Measurements from ENCODE around the gene LCE2C.
"Not testable (repeated sequence)": the region's sequence is repeated elsewhere in the genome, so short reads cannot be mapped to it uniquely, and the experiment has no call there.

Gene LCE2C, protein sequence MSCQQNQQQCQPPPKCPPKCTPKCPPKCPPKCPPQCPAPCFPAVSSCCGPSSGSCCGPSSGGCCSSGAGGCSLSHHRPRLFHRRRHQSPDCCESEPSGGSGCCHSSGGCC

DNA sequence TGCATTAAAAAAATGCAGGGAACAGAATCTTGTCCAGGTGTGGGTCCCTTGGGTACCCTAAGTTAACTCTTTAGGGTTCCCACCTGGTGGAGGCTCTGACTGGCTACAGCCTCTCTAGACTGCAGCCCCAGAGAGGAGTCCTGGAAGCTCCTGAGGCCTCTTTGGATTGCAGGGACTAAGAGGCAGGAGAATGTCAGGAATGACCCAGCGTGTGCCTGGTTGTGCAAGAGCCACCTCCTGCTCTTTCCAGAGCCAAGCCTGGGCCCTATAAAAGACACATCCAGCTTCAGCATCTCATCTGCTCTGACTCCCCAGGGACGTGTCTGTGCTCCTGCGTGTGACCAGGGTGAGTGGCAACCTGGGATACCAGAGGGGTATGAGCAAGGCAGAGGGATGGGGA lies at the start of gene LCE2C:
LCE2C (plus strand) TSS at position 297 of the 400 bp plus-strand sequence. CDS start 737 bp downstream, outside the sequence.
- DNase-seq (ENCODE audit: low read depth, low spot score), result not testable (repeated sequence)

DNA sequence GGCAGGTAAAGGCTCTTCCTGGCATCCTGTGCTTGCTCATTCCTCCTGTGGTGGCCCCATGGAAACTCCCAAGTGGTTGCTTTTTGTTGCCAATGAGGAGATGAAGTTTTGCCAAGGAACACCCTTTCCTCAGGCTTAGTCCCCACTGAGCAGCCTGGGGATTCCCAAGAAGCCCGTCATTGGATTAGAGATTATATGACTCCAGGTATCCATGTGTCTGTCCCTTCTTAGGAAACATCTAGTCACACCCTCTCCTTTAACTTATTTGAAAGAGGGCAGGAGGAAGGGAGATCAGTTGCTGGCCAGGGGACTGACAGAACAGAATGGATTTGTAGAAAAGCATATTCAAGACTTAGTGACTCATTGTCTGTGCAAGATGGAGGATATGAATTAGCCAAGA lies 48.3 kb upstream of the LCE2C start:
- no peak for DNase-seq (ENCODE audit: low read depth, low spot score)

DNA sequence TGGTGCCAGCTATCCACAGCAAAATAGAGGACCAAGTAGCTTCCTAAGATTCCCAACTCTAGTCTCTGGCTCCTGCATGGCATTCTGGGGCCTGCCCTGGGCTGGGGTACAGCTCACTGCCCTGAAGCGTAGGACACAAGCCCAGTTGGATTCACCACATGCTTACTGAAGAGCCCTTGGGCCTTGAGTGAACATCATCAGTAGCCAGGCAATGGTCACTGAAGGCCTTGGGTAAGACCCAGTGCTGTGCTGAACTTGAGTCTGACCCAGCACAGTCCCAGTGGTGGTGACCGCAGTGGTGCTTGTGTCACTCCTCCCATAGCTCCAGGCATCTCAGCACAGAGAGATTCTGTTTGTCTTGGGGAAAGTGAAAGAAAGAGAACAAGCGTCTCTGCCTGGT lies 44.5 kb upstream of the LCE2C start:
- DNase-seq (ENCODE audit: low read depth, low spot score), result no peak

DNA sequence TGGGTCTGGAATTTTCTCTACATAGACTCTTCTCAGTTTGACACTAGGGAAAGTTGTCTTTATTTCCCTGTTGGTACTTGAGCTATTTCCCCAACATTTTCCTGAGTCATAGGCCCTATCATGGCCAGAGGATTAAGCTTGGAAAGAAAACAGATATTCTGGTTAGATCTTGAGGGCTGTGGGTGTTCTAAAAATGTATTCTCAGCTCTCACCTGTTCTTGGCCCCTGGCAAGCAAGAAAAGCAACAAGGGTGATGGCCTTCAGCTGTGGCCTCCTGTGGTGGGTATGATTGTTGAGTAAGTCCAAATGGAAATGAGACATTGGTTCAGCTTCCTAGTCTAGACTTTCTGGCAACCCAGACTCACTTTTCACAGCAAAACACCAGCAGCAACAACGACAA lies 34.7 kb upstream of the LCE2C start:
- no peak for DNase-seq (ENCODE audit: low read depth, low spot score)

DNA sequence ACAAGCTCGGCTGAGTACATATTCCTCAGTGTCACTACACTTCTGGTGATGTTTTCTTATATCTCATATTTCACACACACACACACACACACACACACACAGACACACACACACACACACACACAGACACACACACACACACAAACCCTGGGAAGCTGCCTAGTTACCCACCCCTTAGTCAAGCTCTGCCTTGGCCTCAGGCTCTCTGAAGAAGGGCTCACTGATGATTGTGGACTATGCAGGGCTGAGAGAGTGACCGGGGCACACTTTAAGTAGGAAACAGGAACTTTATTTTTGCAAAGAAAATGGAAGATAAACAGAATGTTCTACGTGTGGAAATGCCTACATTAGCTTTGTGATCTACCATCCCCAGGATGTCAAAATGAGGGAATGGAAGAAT lies 31.1 kb upstream of the LCE2C start:
- DNase-seq (ENCODE audit: low read depth, low spot score), result no peak

DNA sequence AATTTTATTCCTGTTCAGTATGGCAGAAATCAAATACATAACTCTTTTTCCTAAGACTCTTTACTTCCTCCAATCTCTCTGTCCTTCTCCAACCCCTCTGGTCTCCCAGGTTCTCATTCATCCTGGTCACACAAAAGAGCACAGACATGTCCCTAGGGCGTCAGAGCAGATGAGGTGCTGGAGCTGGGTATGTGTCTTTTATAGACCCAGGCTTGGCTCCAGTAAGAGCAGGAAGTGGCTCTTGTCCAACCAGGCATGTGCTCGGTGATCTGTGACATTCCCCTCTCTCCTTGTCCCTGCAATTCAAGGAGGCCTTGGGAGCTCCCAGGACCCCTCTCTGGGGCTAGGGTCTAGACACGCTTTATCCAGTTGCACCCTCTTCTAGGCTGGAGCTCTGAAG lies 29.9 kb upstream of the LCE2C start:
- no peak for DNase-seq (ENCODE audit: low read depth, low spot score)

DNA sequence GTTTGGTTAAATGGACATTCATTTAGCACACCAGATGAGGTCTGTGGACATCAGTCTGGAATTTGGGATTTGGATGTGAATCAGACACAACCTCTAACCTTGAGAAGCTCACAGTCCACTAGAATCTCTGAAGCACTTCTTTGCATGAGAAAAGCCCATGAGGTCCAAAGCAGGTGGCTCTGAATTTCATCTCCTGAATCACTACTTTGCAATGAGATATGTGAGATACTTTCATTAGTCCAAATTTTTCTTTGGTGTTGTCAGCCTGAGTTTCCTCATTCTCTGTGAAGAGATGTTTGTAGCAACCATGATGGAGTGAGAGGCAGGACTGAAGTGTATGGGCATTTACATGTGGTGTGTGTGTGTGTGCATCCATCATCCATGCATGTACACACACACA lies 28.4 kb upstream of the LCE2C start:
- DNase-seq (ENCODE audit: low read depth, low spot score), result no peak

DNA sequence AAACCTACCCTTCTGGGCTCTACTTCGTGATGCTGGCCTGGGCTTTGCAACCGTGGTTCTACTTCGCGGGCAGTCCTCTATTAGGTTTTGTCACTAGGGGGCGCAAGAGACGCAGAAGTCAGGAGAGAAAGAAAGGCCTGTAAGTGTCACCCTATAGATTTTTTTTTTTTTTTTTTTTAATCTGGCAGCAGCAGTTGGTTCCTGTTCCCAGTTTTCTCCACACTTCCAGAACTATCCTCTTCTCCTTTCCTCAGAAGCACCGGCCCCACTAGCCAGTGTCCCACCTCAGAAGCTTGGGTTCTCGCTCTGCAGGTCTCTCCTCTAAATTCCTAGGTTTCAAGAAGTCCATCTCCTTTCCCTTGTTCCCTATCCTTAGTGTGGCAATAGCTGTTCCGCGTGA lies 21.0 kb upstream of the LCE2C start:
- peak; percentile 5 for DNase-seq (ENCODE audit: low read depth, low spot score)

DNA sequence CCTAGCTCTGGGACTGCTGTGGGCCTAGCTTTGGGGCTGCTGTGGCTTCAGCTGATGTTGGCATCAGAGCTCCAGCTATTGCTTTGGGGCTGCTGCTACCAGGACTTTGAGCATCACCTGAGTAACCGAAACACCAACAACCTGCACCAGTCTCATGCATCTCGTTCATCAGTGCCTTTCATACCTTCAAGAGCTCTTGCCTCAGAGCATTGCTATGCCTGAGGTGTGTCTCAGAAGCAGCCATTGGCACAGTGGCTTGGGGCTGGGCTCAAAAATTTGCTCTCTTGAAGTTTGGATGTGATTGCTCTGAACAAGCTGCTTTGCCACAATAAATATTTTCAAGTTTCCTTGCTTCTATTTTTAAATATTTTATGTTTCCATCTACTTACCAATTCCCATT lies 18.6 kb upstream of the LCE2C start:
- DNase-seq (ENCODE audit: low read depth, low spot score), result no peak

DNA sequence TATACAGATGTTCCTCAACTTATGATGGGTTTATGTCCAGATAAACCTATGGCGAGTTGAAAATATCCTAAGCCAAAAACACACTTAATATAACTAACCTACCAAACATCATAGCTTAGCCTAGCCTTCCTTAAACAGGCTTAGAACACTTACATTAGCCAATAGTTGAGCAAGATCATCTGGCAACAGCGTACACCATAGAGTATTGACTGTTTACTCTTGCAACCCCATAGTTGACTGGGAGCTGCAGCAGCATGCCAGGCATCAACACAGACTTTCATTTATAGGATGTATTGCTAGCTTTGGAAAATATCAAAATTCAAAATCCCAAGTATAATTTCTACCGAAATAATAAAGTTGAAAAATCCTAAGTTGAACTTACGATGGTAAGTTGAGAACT lies 17.4 kb upstream of the LCE2C start:
- DNase-seq (ENCODE audit: low read depth, low spot score), result no peak

DNA sequence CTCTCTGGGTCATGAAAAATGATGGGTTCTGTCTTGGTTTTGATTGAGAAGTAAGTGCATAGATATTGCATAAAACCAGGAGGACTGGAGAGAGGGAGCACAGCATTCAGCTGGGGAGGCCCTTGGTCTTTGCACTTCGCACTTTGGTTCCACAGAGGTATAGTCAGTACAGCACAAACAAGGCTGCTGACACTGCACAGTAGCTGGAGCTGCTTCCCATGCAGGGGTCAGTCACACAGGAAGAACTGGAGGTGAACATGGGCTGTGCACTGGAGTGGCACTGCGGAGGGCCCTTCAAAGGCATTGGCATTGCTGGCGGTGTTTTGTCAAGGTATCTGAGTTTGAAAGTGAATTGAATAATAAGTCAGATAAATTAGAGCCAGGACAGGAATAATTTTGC lies 16.4 kb upstream of the LCE2C start:
- DNase-seq (ENCODE audit: low read depth, low spot score), result no peak

DNA sequence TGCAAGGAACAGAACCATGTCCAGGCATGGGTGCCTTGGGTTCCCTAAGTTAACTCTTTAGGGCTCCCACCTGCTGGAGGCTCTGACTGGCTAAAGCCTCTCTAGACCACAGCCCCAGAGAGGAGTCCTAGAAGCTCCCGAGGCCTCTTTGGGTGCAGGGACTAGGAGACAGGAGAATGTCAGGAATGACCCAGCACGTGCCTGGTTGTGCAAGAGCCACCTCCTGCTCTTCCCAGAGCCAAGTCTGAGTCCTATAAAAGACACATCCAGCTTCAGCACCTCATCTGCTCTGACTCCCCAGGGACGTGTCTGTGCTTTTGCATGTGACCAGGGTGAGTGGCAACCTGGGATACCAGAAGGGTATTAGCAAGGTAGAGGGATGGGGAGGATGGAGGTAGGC lies 12.0 kb upstream of the LCE2C start, which contains the start of gene LCE2D:
LCE2D (plus strand) TSS at position 283 of the 400 bp plus-strand sequence. CDS start 726 bp downstream, outside the sequence.
- DNase-seq (ENCODE audit: low read depth, low spot score), result no peak

DNA sequence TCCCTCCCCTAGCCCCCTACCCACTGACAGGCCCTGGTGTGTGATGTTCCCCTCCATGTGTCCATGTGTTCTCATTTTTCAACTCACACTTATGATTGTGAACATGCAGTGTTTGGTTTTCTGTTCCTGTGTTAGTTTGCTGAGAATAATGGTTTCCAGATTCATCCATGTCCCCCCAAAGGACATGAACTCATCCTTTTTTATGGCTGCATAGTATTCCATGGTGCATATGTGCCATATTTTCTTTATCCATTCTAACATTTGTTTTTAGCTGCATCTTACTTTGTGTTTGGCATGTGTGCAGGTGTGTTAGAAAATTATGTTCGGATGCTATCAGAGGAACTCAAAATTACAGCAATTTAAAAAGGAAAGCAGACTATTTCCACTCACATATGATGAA lies 8.9 kb upstream of the LCE2C start:
- DNase-seq (ENCODE audit: low read depth, low spot score), result not testable (repeated sequence)

DNA sequence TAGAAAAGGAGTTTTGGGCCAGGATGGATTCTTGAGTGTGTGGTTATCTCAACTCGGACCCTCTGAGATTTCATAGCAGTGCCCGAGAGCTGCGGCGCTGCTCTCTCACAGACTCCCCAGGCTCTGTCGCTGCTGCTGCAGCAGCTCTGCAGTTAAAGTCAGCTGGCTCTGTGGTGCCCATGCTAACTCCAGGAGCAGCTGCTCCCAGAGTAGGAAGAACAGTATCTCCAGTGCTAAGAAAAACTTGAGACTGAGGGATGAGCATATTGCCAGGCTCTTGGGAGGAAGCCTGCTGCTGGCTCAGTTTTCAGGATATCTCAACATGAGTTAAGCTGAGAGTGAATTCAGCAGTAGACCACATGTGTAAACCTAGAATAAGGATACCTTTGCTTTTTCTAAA lies 7.4 kb upstream of the LCE2C start:
- DNase-seq (ENCODE audit: low read depth, low spot score), result no peak

DNA sequence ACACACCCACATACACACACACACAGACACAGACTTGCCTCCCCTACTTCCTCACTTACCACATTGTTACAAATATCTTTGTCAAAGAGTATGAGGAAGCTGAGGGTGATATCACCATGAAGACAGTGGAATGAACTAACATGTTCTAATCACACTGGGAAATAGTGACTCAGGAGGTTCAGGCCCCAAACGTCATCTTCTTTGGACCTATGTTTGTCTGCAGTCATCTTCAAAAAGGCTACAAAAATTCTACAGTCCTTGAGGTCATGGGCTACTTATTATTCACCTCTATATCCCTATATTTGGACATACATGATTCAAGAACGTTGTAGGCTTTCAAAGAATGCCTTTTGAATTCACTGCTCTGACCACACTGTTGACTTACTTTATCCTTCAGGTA lies 2.1 kb upstream of the LCE2C start:
- no peak for DNase-seq (ENCODE audit: low read depth, low spot score)

DNA sequence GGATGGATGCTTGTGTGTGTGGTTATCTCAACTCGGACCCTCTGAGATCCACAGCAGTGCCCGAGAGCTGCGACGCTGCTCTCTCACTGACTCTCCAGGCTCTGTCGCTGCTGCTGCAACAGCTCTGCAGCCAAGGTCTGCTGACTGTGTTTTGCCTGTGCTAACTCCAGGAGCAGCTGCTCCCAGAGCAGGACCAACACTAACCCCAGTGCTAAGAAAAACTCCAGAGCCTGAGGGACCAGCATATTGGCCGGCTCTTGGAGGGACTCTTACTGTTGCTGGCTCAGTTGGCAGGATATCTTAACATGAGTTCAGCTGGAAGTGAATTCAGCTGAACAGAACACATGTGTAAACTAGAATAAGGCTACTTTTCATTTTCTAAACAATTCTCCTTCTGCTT lies 4.4 kb downstream of the LCE2C start:
- no peak for DNase-seq (ENCODE audit: low read depth, low spot score)

DNA sequence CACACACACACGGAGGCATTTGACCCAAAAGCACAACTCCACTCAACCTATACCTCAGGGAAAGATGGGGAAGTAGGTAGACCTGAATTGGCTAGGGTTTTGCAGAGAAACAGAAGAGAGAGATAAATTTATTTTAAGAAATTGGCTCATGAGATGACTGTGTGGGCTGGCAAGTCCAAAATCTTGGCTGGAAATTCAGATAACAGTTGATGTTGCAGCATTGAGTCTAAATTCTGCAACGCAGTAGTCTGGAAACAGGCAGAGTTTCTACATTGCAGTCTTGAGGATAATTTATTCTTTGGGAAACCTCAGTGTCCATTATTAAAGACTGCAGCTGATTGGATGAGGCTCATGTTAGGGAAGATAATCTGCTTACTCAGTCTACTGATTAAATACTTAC lies 6.5 kb downstream of the LCE2C start:
- no peak for DNase-seq (ENCODE audit: low read depth, low spot score)

DNA sequence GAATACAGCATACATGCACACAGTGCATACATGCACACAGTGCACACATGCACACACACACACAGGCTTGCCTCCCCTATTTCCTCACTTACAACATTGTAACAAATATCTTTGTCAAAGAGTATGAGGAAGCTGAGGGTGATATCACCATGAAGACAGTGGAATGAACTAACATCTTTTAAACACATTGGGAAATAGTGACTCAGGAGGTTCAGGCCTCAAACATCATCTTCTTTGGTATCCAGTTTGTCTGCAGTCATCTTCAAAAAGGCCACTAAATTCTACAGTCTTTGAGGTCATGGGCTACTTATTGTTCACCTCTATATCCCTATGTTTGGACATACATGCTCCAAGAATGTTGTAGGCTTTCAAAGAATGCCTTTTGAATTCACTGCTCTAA lies 8.8 kb downstream of the LCE2C start:
- DNase-seq (ENCODE audit: low read depth, low spot score), result no peak

DNA sequence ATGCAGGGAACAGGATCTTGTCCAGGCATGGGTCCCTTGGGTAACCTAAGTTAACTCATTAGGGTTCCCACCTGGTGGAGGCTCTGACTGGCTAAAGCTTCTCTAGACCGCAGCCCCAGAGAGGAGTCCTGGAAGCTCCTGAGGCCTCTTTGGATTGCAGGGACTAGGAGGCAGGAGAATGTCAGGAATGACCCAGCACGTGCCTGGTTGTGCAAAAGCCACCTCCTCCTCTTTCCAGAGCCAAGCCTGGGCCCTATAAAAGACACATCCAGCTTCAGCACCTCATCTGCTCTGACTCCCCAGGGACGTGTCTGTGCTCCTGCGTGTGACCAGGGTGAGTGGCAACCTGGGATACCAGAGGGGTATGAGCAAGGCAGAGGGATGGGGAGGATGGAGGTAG lies 10.7 kb downstream of the LCE2C start, which contains the start of gene LCE2B:
LCE2B (plus strand) TSS at position 301 of the 400 bp plus-strand sequence. CDS start 721 bp downstream, outside the sequence.
- DNase-seq (ENCODE audit: low read depth, low spot score), result not testable (repeated sequence)

DNA sequence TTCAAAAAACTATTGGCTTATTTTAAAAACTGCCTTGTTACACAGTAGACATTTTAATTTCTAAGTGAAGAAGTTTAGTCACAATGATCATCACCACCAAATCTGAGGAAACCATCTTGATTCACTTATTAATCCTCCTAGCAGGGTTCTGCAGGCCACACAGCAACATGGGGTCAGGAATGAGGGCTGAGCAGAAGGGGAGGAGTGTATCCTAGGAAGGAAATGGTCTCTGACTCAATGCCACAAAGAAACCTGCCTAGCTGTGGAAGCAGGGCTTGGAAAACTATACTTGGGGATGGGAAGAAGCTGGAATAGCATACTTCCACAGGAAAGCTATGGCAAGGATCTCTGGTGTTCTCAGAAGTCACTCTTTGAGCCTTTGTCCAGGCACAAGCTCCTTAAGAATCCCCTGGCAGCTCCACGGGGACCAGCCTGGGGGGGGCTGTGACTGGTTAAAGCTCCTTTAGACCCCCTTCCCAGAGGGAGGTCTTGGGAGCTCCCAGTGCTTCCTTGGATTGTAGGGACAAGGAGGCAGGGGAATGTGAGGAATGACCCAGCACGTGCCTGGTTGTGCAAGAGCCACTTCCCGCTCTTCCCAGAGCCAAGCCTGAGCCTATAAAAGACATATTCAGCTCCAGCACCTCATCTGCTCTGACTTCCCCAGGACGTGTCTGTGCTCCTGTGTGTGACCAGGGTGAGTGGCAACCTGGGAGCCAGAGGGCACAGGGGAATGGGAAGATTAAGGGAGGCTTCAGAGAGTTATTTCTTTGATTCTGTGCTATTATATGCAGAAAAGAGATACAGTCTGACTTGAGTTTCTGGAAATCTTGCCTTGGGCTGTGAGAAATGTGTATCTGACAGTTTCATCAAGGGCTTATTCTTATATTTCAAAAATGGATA lies 22.9 kb downstream of the LCE2C start, which contains the start of gene LCE2A:
LCE2A (plus strand) TSS at position 645 of the 900 bp plus-strand sequence. CDS start 557 bp downstream, outside the sequence.
- DNase-seq (ENCODE audit: low read depth, low spot score), result no peak

DNA sequence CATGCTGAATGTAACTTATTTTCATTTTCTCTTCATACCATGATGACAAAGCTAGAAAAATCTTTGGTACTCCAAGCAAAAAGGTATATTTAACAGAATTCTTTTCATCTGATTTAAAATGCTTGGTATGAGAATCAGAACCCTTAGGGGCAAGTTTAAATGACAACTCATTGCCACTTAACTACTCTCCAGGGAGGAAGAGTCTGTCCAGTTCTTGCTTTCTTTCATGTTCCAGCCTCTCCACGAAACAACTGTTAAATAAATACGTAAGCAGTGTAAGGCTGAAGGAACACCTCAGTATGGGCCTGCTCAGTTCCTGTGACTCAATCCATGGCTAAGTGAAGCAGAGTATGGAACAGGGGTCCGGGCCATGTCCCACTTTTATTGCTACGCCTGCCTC lies 24.7 kb downstream of the LCE2C start:
- no peak for DNase-seq (ENCODE audit: low read depth, low spot score)

DNA sequence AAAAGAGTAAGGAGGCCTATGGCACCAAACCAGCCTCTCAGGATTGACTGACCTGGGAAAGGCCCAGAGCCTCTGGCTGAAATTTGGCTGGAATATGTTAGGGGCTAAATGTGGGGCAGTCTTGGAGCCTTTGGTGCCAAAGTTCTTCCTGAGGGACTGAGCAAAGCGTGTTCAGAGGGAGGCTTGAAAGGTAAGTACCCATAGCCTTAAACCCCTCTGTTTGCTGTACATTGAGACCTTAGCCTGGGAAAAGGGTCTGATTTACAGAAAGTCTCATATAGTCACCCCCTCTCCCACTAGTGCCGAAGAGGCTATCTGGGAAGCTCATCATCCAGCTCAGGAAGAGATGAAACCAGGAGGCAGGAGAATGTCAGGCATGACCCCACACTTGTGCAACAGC lies 32.8 kb downstream of the LCE2C start, which contains the start of gene LCE4A:
LCE4A (plus strand) TSS at position 301 of the 400 bp plus-strand sequence. CDS start 916 bp downstream, outside the sequence.
- no peak for DNase-seq (ENCODE audit: low read depth, low spot score)

DNA sequence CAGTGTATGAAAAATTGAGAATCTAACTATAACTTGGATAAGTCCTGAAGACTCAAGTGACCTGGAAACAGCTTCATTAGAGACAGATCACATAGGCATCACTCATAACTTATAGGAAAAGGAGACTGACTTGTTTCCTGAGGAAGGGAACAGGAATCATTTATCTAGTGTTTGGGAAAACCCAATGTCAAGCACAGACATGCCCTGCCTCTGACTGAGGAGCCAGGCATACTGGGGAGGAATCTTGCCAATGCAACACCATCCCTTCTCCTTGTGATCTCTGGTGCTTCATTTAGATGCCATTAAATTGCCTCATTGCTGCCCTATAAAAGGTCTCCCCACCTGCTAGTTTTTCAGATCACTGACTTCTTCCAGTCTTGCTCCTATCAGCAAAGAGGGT lies 43.2 kb downstream of the LCE2C start:
- DNase-seq (ENCODE audit: low read depth, low spot score), result no peak

All from activated CD4-positive, CD25-positive, alpha-beta regulatory T cell treated with anti-CD3 and anti-CD28 coated beads, Interleukin-2, amount 50 U/mL, for 16 hours (primary cell).